Neural crest cell (in vitro differentiated cells): Measurements from ENCODE around the gene SCYL1. TPM values are rescaled to one million over a fixed set of nuclear protein-coding genes. Genes with fewer than 3 reads are reported as not detected.

Source experiments
- DNase-seq: peaks from one replicate; pipeline ENCODE4 v3.0.0; 2021; ENCODE audit warnings: low read depth, mixed read lengths, low spot score
- H3K27ac Mint-ChIP-seq: one replicate; pipeline ENCODE4 v1.8.0; 2021; ENCODE audit warnings: mild to moderate bottlenecking, mixed read lengths; ENCODE audit not compliant: unreplicated experiment
- H3K27me3 Mint-ChIP-seq: 2 replicates; pipeline ENCODE4 v1.8.0; 2021; ENCODE audit warnings: low read depth, mild to moderate bottlenecking, mixed read lengths
- H3K36me3 Mint-ChIP-seq: 2 replicates; pipeline ENCODE4 v1.8.0; 2021; ENCODE audit warnings: low read depth, mild to moderate bottlenecking, mixed read lengths
- H3K4me1 Mint-ChIP-seq: 2 replicates; pipeline ENCODE4 v1.8.0; 2021; ENCODE audit warnings: mixed read lengths
- H3K4me3 Mint-ChIP-seq: one replicate; pipeline ENCODE4 v1.8.0; 2021; ENCODE audit warnings: mild to moderate bottlenecking, mixed read lengths
- H3K9me3 Mint-ChIP-seq: 2 replicates; pipeline ENCODE4 v1.8.0; 2021; ENCODE audit warnings: mixed read lengths
- total RNA-seq: library from RNA; stranded (reverse); gene quantifications from 2 replicates; pipeline ENCODE4 v1.2.1, GENCODE V29; 2021
- TF ChIP-seq, protein P1 (sequence below): fragments of 200-600 bp; sonication (generic); conservative IDR thresholded peaks from 2 replicates; pipeline ENCODE4 v1.5.0; 2021; ENCODE audit warnings: antibody characterized with exemption, mild to moderate bottlenecking

SCYL1 gene
- total RNA-seq, 1 donor from 2014 or later = 68.8 TPM

- H3K9me3 Mint-ChIP-seq = no peaks in the 10 kb centered on the region
- peaks cover 74% of the 10 kb centered on the region for H3K4me1 Mint-ChIP-seq
- H3K27me3 Mint-ChIP-seq = peaks cover 31% of the 10 kb centered on the region
- peak overlapping the region; percentile 96 for H3K4me3 Mint-ChIP-seq
- TF ChIP-seq, protein P1, sequence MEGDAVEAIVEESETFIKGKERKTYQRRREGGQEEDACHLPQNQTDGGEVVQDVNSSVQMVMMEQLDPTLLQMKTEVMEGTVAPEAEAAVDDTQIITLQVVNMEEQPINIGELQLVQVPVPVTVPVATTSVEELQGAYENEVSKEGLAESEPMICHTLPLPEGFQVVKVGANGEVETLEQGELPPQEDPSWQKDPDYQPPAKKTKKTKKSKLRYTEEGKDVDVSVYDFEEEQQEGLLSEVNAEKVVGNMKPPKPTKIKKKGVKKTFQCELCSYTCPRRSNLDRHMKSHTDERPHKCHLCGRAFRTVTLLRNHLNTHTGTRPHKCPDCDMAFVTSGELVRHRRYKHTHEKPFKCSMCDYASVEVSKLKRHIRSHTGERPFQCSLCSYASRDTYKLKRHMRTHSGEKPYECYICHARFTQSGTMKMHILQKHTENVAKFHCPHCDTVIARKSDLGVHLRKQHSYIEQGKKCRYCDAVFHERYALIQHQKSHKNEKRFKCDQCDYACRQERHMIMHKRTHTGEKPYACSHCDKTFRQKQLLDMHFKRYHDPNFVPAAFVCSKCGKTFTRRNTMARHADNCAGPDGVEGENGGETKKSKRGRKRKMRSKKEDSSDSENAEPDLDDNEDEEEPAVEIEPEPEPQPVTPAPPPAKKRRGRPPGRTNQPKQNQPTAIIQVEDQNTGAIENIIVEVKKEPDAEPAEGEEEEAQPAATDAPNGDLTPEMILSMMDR = no peak
- no peak for DNase-seq
- peak overlapping the region; percentile 91 for H3K27ac Mint-ChIP-seq
- H3K36me3 Mint-ChIP-seq = peaks cover 7% of the 10 kb centered on the region
These were observed 48.7 kb downstream of the SCYL1 start for GRCh38 chr11:65573391-65574079.

DNA sequence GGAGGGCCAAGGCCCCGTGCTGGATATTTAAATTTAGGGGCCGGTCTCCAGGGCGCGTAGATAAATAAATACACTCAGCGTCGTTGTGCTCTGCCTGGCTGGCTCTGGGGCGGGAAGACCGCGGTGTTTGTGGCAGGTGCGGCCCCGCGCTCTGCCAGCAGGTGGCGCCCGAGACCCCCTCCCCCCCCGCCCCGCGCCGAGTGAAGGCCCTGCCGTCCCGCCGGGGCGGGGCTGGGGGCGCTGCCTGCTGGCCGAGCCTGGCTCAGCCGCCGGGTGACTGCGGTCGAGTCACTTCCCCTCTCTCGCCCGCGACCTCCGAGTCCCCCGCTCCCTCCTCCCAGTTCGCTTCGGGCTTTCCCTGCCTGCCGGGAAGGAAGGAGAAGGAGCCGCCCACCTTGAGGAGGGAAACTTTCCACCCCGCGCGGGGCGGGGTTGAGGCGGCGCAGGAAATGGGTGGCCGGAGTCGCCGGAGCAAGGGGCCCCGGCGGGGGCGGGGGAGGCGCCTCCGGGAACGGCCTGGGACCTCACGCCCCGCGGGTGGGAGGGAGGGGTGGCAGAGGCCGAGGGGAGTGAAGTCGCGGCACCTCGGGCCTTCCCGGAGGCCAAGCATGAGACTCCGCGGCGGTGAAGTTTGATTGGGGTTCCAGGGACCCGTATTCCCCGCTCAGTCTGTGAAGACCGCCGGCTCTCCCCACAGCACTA, 49.4 kb downstream of the SCYL1 start:
- peak overlapping the region; percentile 91 for H3K27ac Mint-ChIP-seq

DNA sequence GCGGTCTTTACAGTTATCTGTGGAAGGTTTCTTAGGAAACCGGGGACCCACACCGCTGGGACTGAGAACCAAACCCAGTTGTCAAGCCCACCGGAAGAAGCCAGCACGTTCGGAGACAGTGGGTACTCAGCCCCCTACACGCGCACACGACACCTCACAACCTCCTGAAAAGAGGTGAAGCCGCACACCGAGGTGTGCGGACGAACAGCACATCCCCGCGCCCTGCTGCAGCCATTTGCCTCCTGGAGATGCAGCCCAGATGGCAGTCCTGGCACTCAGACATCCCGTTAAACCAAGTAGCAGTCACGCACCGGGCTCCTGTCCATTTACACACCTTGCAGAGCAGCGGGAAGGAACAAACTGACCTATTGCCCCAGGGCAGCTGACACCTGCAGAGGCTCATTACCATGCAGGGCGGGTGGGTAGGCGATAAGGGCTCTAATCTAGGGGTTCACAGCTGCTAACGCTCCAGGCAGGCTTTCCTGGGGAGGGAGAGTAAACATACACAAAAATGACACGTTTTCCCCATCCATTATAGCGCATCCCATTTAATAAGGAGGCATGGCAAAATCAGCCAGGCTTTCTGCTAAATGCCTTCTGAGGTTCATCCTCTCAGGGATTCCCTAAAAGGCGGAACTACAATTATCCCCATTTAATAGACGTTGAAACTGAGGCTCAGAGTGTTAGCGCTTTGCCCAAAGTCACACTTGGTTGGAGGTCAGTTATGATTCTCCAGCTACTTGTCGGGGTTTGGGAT, 50.1 kb downstream of the SCYL1 start:
- Mint-ChIP-seq H3K9me3 (no peaks in the 10 kb centered on the region), H3K36me3 (peaks cover 7% of the 10 kb centered on the region), H3K4me3 (peak overlapping the region; percentile 89), H3K27ac (no peak overlapping the region), H3K4me1 (peaks cover 62% of the 10 kb centered on the region), H3K27me3 (peaks cover 31% of the 10 kb centered on the region)
- TF ChIP-seq, protein P1 = no peak
- no peak for DNase-seq

More for the DNA sequence above, 49.4 kb downstream of the SCYL1 start:
- peak overlapping the region; percentile 96 for H3K4me3 Mint-ChIP-seq
- TF ChIP-seq, protein P1 = peak; percentile 96
- peaks cover 69% of the 10 kb centered on the region for H3K4me1 Mint-ChIP-seq
- H3K9me3 Mint-ChIP-seq = no peaks in the 10 kb centered on the region
- peak; percentile 79 for DNase-seq
- peaks cover 32% of the 10 kb centered on the region for H3K27me3 Mint-ChIP-seq
- peaks cover 7% of the 10 kb centered on the region for H3K36me3 Mint-ChIP-seq

- Mint-ChIP-seq H3K9me3 (no peaks in the 10 kb centered on the region), H3K4me3 (peak within 1 kb of the TSS; percentile 89)
- DNase-seq = no peak
These were observed 50.8 kb downstream of the SCYL1 start, which contains the start of gene EHBP1L1 for GRCh38 chr11:65575568-65576231. Gene EHBP1L1 (plus strand): TSS chr11:65576053. CDS start chr11:65576303, 250 bp downstream.

More at GRCh38 chr11:65575568-65576231, 50.8 kb downstream of the SCYL1 start, which contains the start of gene EHBP1L1:
- TF ChIP-seq, protein P1 = no peak
- H3K27me3 Mint-ChIP-seq = peaks cover 26% of the 10 kb centered on the region
- no peak within 1 kb of the TSS for H3K27ac Mint-ChIP-seq
- peaks cover 56% of the 10 kb centered on the region for H3K4me1 Mint-ChIP-seq
- H3K36me3 Mint-ChIP-seq = peaks cover 5% of the 10 kb centered on the region
